ENCODE results near the gene SH3RF3.

The SH3RF3 gene

DNA sequence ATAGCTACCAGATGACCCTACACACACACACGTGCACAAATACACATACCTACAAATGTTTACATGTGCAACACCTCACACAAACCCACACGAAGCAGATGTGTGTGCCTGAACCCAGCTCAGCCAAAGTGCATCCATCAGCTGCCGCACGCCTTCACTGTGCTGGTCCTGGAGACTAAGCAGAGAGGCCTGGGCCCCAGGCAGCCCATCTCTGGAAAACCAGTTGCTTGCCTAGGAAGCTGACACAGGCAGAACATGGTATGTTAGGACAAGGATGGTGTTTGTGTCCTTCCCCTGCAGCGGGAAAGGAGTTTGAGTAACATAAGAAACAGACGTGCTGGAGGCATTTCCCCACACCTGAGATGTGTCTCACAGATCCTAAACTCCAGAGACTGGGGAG is 398.1 kb downstream of the SH3RF3 start:
- TF ChIP-seq, protein P1, sequence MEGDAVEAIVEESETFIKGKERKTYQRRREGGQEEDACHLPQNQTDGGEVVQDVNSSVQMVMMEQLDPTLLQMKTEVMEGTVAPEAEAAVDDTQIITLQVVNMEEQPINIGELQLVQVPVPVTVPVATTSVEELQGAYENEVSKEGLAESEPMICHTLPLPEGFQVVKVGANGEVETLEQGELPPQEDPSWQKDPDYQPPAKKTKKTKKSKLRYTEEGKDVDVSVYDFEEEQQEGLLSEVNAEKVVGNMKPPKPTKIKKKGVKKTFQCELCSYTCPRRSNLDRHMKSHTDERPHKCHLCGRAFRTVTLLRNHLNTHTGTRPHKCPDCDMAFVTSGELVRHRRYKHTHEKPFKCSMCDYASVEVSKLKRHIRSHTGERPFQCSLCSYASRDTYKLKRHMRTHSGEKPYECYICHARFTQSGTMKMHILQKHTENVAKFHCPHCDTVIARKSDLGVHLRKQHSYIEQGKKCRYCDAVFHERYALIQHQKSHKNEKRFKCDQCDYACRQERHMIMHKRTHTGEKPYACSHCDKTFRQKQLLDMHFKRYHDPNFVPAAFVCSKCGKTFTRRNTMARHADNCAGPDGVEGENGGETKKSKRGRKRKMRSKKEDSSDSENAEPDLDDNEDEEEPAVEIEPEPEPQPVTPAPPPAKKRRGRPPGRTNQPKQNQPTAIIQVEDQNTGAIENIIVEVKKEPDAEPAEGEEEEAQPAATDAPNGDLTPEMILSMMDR (IDR thresholded peaks at IDR 0.05; ENCODE audit: control insufficient read depth, insufficient read depth, low read depth, low read length, missing control alignments): no peak
- no peak for DNase-seq (ENCODE audit: low read depth)
- no peak overlapping the region for H3K4me3 ChIP-seq (ENCODE audit: control insufficient read depth, low read depth, low read length)

DNA sequence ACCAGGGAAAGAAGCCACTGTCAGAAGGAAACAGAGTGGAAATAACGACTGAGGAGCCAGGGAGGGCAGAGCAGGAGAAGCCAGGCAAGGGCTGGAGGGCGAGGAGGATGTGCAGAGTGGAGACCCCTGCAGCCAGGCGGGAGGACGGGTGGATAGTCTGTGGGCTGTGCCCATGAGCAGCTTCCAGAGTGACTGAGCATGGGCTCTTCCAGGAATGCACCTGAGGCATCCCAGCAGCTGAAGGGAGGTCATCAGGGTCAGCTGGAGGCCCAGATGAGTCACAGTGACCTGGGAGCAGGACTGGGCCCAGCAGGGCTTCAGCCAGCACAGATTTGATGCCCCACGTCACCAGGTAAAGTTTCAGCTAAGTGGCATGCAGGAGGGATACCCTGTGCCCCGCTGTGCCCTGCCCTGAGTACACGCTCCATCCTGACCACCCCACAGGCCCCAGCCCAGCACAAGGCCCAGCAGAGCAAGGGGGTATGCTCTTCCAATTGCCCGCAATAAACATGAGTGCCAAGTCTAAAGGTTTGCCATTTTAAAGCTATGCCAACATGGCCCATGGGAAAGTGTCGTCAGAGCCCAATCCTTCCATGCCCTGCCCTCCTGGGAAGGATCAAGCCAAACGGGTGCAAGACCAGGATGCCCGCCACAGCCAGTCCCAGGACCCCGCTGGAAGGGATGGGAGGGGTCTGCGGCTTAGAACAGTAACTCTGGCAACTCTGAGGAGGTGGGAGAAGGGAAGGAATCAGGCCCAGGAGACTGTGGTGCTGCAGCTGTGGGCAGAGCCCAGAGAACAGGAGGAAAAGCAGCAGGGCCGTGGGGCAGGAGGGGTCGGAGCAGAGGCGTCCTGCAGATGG is 399.1 kb downstream of the SH3RF3 start:
- TF ChIP-seq, protein P1 (IDR thresholded peaks at IDR 0.05; ENCODE audit: control insufficient read depth, insufficient read depth, low read depth, low read length, missing control alignments): no peak
- H3K4me3 ChIP-seq (ENCODE audit: control insufficient read depth, low read depth, low read length): no peak overlapping the region
- no peak for DNase-seq (ENCODE audit: low read depth)

DNA sequence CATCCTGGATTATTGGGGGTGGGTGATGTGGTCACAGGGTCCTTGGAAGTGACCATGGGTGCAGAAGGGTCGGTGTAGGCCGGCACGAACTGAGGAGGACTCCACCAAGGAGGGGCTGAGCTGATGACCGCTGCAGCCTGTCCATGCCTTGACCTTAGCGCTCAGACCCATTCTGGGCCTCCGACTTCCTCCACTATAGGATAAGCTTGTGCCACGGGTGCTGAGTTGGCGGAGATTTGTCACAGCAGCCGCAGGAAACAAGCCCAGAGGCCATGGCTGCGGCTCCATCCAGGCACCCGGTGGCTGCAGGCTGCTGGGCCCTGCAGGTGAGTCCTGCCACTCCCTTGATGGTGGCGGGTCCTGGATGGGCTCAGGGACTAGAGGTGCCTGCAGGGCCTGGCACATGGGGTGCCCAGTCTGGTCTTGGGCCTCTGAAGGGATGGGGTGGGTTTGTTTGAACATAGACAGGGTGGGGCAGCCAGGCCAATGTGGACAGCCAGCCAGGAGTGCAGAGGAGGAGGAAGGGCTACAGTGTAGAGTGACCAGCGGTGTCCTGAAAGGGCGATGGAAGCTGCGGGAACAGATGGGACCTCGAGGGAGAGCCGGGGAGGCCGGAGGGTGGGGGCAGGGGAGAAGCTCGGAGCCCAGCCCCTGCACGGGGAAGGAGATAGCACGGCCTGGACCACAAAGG is 400.0 kb downstream of the SH3RF3 start:
- no peak overlapping the region for H3K4me3 ChIP-seq (ENCODE audit: control insufficient read depth, low read depth, low read length)
- no peak for DNase-seq (ENCODE audit: low read depth)
- TF ChIP-seq, protein P1 (IDR thresholded peaks at IDR 0.05; ENCODE audit: control insufficient read depth, insufficient read depth, low read depth, low read length, missing control alignments): no peak

DNA sequence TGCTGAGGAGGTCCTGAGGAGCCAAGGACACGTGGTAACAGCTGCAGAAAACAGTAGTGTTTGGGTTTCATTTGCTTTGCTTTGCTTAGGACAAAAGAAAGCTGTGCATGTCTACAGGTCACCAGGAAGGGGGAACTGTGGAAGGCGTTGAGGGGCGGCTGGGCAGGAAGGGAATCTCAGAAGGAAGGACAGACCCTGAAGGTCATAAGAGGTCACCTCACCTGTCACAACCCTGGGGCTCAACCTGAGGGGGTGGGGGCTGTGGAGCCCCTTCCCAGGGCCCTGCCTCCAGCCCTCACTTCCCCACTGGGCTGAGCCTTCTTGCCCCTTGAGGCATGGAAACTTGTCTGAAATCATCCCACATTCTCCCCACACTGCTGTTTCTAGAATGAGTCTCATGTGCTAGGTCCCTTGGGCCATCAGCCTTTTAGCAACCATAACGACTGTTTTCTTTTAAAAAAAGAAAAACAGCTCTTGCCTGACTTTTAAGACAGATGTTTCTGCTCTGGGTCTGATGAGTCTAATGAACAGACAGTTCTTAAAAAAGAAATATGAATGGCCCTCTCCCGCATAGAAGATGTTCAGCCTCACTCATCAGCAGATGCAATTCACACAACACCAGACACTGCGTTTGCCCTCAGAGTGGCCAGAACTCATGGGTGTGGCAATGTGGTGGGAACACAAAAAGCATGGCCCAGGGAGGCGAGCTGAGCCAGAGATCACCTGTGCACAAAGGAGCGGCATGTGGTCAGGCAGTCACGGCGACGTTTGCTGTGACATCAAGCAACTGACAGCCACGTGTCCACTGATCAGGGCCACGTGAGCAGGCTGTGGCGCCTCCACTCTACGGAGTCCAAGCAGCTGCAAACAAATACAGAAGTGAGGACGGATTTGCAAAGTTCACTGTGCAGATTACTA is 400.8 kb downstream of the SH3RF3 start:
- TF ChIP-seq, protein P1 (IDR thresholded peaks at IDR 0.05; ENCODE audit: control insufficient read depth, insufficient read depth, low read depth, low read length, missing control alignments): no peak
- H3K4me3 ChIP-seq (ENCODE audit: control insufficient read depth, low read depth, low read length): no peak overlapping the region
- no peak for DNase-seq (ENCODE audit: low read depth)

DNA sequence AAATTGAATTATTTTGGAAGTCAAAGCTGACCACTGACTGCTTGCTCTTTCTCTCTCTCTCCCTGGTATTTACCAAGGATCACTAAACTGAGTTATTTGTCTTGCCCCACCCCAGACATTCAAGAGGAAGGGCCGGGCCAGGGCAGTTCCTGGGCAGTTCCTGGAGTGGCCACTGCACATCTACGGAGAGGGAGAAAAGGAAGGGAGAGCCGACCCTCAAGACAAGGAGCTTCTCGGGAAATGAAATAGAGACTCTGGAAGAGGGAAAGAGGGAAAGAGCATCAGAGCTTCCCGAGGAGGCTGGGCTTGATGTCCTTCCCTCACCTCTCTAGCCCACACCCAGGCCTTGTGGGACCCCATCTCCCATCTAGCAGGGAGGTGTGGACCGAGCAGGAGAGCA is 401.7 kb downstream of the SH3RF3 start:
- no peak overlapping the region for H3K4me3 ChIP-seq (ENCODE audit: control insufficient read depth, low read depth, low read length)
- TF ChIP-seq, protein P1 (IDR thresholded peaks at IDR 0.05; ENCODE audit: control insufficient read depth, insufficient read depth, low read depth, low read length, missing control alignments): no peak
- DNase-seq (ENCODE audit: low read depth): no peak

DNA sequence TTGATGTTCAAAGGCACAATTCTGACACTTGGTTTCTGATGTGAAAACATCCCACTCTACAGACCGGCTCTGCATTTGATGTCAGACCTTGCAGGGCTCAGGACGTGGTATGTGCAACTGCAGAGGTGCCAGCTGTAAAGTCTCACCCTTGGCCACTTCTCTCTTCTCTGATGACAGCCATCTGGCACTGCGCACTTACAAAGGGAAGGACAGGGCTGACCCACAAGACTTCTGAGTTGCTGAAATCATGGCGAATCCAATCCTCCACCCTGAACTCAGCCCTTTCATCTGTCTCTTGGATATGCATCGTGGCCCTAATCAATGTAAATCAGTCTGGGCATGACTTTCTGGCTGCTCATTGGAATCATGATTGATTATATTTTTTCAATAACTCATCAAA is 402.2 kb downstream of the SH3RF3 start:
- no peak overlapping the region for H3K4me3 ChIP-seq (ENCODE audit: control insufficient read depth, low read depth, low read length)
- DNase-seq (ENCODE audit: low read depth): no peak
- TF ChIP-seq, protein P1 (IDR thresholded peaks at IDR 0.05; ENCODE audit: control insufficient read depth, insufficient read depth, low read depth, low read length, missing control alignments): no peak
